Measurements from ENCODE around the gene EPAS1.

EPAS1 gene

DNA sequence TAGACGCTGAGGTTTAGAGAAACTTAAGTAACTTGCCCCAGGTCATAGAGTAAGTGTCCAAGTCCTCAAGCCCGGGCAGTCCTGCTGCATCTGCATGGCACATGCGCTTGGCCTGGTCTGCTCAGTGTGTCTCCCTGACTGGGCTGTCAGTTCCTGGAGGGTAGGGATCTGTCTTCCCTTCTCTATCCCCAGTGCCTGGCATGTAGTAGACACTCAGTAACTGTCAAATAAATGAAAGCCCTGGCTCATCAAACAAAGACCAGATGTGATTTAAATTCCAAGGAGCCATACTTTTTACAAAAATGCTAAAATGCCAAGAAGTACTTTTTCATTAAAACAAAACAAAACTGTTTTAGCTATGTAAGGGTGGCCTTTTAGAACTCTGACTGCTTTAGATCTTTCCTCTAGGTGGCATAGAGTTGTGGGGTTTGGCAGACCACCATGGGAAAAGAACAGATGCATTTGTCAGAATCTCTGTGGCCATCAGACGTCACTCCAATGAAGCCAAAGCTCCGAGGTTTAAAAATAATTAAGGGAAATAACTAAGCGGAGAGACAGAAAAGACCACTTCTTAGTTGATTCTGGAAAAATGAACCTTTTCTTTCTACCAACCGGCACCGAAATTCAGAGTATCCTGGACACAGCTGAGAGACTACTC is 34.0 kb downstream of the EPAS1 start:
- H3K36me3 Mint-ChIP-seq (ENCODE audit: low read depth): no peaks in the 10 kb centered on the region
- peaks cover 13% of the 10 kb centered on the region for H3K27me3 Mint-ChIP-seq (ENCODE audit: low read depth)
- H3K4me1 Mint-ChIP-seq (ENCODE audit: low read depth): peaks cover 17% of the 10 kb centered on the region
- H3K9me3 Mint-ChIP-seq: no peaks in the 10 kb centered on the region
- H3K4me3 Mint-ChIP-seq: no peak overlapping the region
- no peak overlapping the region for H3K27ac Mint-ChIP-seq

DNA sequence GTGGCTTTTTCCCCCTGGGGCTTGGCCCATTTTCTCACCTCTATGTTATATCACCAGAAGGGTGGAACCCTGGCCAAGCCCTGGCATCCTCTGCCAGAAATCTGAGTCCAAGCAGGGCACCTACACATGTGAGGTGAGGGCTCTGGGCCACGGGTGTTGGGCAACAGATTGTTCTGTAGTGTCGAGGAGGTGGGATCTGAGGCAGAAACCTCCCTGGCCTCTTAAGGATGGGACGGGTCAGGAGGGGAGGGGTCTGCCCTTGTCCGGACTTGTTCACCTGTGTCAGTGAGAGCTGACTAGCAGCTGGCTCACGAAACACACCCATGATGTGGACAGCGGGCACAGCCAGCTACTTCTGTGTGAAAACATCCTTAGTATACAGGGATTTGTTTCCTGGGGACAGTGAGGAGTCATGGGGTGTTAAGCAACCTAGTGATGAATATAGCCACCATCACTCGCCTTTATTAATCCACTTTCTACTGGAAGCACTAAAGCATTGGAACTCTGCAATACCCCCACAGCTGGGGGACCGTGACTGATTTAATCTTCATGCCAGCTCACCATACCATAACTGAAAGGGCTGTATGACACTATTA is 35.6 kb downstream of the EPAS1 start:
- Mint-ChIP-seq H3K36me3 (ENCODE audit: low read depth) (no peaks in the 10 kb centered on the region), H3K4me3 (no peak overlapping the region), H3K27ac (no peak overlapping the region), H3K4me1 (ENCODE audit: low read depth) (peaks cover 20% of the 10 kb centered on the region), H3K9me3 (no peaks in the 10 kb centered on the region), H3K27me3 (ENCODE audit: low read depth) (peaks cover 21% of the 10 kb centered on the region)

- H3K36me3 Mint-ChIP-seq (ENCODE audit: low read depth): no peaks in the 10 kb centered on the region
- no peak overlapping the region for H3K4me3 Mint-ChIP-seq
- H3K27ac Mint-ChIP-seq: no peak overlapping the region
- H3K4me1 Mint-ChIP-seq (ENCODE audit: low read depth): peaks cover 12% of the 10 kb centered on the region
- H3K27me3 Mint-ChIP-seq (ENCODE audit: low read depth): peaks cover 29% of the 10 kb centered on the region
- H3K9me3 Mint-ChIP-seq: no peaks in the 10 kb centered on the region
These were observed 36.7 kb downstream of the EPAS1 start for GRCh38 chr2:46333912-46334311.

- H3K9me3 Mint-ChIP-seq: no peaks in the 10 kb centered on the region
- H3K27ac Mint-ChIP-seq: no peak overlapping the region
- no peak overlapping the region for H3K4me3 Mint-ChIP-seq
- H3K27me3 Mint-ChIP-seq (ENCODE audit: low read depth): peaks cover 29% of the 10 kb centered on the region
- peaks cover 12% of the 10 kb centered on the region for H3K4me1 Mint-ChIP-seq (ENCODE audit: low read depth)
- no peaks in the 10 kb centered on the region for H3K36me3 Mint-ChIP-seq (ENCODE audit: low read depth)
These were observed 37.4 kb downstream of the EPAS1 start for GRCh38 chr2:46334389-46335271.

DNA sequence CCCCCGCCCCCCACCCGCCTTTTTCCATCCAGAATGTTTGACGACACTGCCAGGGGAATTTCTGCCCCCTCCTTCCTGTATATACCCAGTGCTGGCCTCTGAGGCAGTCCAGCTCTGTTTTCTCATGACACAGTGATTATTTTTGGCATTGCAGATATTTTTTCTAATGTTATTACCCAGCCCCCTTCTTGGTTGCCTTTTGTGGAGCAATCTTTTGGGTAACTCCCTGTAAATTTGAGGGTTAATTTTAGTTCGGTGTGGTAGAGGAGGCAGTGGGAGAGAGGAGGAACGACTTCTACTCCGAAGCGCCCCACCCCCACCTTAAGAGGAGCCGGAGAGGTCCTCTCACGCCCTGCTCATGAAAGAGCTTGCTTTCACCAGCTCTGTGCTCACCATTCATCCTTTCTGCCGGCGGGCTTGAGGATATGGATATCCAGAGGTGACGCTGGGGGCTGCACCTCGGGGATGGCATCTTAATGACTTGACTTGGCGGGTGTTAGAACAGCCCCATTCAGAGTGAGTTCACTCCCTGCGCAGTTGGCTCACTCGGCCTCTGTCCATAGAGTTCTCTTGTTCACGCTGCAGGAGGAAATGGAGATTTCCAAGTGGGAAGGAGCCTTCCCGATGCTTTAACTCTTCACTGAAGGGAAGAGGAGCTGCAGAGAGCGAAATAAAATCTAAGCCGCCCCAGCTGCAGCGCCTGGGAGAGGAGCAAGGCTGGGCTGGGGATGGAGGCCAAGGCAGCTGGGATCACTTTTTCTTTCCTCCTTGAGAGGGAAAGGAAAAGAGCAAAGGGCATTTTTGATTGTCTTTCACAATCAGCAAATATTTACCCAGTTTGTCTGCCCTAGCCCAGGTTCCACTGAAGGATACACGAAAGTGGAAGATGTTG is 38.4 kb downstream of the EPAS1 start:
- no peak overlapping the region for H3K27ac Mint-ChIP-seq
- no peak overlapping the region for H3K4me3 Mint-ChIP-seq
- H3K9me3 Mint-ChIP-seq: no peaks in the 10 kb centered on the region
- H3K27me3 Mint-ChIP-seq (ENCODE audit: low read depth): peaks cover 33% of the 10 kb centered on the region
- H3K36me3 Mint-ChIP-seq (ENCODE audit: low read depth): no peaks in the 10 kb centered on the region
- H3K4me1 Mint-ChIP-seq (ENCODE audit: low read depth): peaks cover 12% of the 10 kb centered on the region

DNA sequence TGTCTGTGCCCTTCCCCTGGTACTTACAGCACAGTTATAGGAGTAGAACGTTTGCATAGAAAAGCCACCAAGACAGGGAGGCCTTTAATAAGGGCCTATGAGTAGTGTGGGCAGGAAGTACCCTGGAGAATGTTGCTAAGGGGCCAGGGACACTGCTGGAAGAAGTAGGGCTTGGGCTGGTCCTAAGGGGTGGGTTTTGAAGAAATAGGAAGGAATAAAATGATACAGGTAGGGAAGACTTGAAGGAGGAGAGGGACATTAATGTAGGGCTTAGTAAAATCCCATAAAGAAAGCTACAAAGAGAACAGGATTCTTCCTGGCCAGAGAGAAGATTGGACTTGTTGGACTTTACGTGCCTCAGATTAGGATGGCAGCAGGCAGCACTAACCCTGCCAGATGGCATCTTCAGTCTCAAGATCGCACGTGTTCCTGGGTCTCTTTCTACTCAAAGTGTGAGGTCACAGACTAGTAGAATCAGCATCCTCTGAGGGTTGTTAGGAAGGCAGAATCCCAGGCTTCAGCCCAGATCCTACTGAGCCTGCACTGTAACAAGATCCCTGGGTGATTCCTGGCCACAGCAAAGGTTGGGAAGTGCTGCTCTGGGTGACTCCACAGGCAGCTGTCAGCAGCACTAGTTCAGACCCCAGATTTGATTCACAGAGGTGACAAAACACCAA is 39.2 kb downstream of the EPAS1 start:
- Mint-ChIP-seq H3K27me3 (ENCODE audit: low read depth) (peaks cover 37% of the 10 kb centered on the region), H3K36me3 (ENCODE audit: low read depth) (no peaks in the 10 kb centered on the region), H3K4me1 (ENCODE audit: low read depth) (peaks cover 13% of the 10 kb centered on the region), H3K27ac (peak overlapping the region; percentile 28), H3K4me3 (no peak overlapping the region), H3K9me3 (no peaks in the 10 kb centered on the region)

DNA sequence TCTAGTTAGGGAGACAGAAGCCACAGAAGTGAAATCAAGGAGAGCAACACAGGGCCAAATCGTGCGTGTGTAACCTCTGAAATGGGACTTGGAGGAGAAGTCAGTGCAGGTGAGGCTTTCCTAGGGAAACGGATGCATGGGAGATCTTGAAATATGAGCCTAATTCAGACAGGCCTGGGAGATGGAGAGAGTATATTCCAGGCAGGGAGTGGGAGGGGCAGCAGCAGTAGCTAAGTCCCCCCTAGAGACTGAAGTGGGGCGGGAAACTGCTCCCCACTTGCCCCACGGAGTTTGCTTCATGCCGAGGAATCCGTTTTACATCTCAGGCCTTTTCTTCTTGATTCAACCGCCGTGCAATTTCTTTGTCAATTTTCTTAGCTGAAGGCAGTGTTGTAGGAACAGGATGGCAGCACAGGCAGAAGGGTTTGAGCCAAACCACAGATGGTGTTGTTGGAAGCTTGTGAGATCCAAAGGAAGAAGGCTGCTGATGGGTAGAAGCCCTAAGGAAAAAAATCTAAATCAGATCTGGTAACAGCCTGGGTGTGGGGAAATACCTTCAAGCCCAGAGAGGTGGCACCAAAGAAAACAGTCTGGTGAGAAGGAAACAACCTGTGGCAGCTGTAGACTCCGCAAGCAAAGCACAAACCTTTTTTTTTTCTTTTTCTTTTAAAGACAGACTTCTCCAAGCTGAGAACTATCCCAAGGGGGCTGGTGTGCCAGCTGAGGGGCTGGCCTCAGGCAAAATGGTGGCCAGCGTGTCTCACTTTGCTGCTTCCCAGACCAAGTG is 40.2 kb downstream of the EPAS1 start:
- no peak overlapping the region for H3K4me3 Mint-ChIP-seq
- peaks cover 13% of the 10 kb centered on the region for H3K4me1 Mint-ChIP-seq (ENCODE audit: low read depth)
- no peaks in the 10 kb centered on the region for H3K9me3 Mint-ChIP-seq
- H3K27ac Mint-ChIP-seq: no peak overlapping the region
- peaks cover 43% of the 10 kb centered on the region for H3K27me3 Mint-ChIP-seq (ENCODE audit: low read depth)
- no peaks in the 10 kb centered on the region for H3K36me3 Mint-ChIP-seq (ENCODE audit: low read depth)

DNA sequence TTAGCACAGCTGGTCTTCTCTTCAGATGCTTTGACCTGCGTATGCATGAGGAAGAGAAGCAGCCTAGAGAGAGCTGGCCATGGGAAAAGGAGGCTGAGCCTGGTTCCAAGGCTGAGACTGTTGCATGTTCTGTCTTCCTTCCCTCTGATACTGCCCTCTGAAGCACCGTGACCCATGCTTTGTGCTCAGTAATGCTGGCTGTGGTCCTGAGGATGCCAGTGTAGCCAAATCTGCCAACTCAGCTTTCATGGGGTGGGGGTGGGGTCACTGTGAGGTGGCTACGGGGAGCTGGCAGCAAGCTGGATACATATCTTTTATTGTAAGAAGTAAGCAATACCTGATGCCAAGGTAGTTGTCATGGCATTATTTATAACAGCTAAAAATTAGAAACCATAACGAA is 41.5 kb downstream of the EPAS1 start:
- Mint-ChIP-seq H3K4me1 (ENCODE audit: low read depth) (peaks cover 13% of the 10 kb centered on the region), H3K4me3 (no peak overlapping the region), H3K9me3 (no peaks in the 10 kb centered on the region), H3K27ac (no peak overlapping the region), H3K36me3 (ENCODE audit: low read depth) (no peaks in the 10 kb centered on the region), H3K27me3 (ENCODE audit: low read depth) (peaks cover 49% of the 10 kb centered on the region)

GRCh38 chr2:46339200-46339599 is 42.0 kb downstream of the EPAS1 start:
- Mint-ChIP-seq H3K27ac (no peak overlapping the region), H3K36me3 (ENCODE audit: low read depth) (no peaks in the 10 kb centered on the region), H3K9me3 (no peaks in the 10 kb centered on the region), H3K4me3 (no peak overlapping the region), H3K27me3 (ENCODE audit: low read depth) (peaks cover 53% of the 10 kb centered on the region), H3K4me1 (ENCODE audit: low read depth) (peaks cover 13% of the 10 kb centered on the region)

DNA sequence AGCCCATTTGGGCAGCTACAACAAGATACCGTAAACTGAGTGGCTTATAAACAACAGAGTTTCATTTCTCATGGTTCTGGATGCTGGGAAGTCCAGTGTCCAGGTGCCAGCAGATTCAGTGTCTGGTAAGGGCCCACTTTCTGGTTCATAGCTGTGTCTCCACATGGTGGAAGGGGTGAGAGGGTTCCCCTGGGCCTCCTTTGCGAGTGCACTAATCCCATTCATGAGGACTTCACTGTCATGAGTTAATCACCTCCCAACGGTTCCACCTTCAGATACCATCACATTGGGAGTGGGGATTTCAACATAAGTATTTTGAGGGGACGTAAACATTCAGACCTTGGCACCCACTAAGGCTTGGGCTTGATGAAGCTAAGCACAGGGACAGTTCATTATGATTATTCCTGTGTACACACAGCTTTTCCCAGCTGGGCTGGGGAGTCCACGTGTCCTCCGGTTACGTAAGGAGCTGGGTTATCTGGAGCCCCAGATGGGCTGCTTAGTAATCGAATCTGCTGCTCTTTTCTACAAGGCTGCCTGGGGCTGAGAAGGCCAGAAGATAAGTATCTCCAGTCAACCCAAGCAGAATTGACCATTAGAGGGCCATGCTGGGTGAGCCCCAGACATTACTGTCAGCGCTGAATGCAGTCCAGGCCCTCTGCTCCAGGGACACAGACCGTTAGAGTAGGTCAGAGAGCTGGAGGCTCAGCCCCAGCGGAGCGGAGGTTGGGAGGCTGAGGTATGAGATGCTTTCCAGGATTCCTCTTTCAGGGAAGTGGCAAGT is 42.7 kb downstream of the EPAS1 start:
- Mint-ChIP-seq H3K36me3 (ENCODE audit: low read depth) (no peaks in the 10 kb centered on the region), H3K27ac (no peak overlapping the region), H3K4me3 (no peak overlapping the region), H3K27me3 (ENCODE audit: low read depth) (peaks cover 54% of the 10 kb centered on the region), H3K4me1 (ENCODE audit: low read depth) (peaks cover 9% of the 10 kb centered on the region), H3K9me3 (no peaks in the 10 kb centered on the region)

- Mint-ChIP-seq H3K36me3 (ENCODE audit: low read depth) (no peaks in the 10 kb centered on the region), H3K4me1 (ENCODE audit: low read depth) (peaks cover 8% of the 10 kb centered on the region), H3K4me3 (no peak overlapping the region), H3K27ac (peak overlapping the region; percentile 34), H3K9me3 (no peaks in the 10 kb centered on the region), H3K27me3 (ENCODE audit: low read depth) (peaks cover 54% of the 10 kb centered on the region)
These were observed 43.7 kb downstream of the EPAS1 start for GRCh38 chr2:46340740-46341420.

DNA sequence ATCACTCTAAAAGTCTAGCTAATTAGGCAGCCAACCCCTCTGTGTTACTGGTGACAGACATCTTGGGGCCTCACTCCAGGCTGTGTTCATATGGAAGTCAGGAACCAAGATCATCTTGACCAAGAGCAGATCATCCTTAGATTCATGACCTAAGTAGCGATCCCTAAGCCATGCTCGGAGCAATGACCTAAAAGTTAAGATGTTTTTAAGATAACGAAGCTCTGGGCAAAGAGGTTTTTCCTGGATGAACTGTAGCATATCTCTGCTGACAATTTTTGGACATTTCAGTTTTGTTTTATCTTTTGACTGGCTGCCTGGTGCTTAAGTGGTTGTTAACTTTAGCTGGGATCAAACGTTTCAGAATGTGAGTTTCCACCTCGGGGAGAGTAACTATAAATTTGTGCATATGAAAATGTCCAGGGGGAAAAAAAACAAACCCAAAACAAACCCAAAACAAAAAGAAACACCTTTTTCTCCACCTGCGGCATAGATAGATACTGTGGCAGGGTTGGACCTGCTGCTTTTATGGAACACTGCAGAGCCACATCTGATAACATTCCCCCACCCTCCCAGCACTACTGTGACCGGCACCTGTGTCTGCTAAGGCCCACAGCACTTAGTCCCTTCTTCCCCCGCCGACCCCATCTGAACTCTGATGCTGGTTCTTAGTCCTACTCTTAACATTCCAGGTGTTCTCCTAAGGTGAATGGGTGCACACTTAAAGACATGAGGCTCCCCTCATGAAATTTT is 45.5 kb downstream of the EPAS1 start:
- no peak overlapping the region for H3K27ac Mint-ChIP-seq

More for the DNA sequence above, 45.5 kb downstream of the EPAS1 start:
- H3K4me3 Mint-ChIP-seq: no peak overlapping the region
- peaks cover 11% of the 10 kb centered on the region for H3K4me1 Mint-ChIP-seq (ENCODE audit: low read depth)
- H3K9me3 Mint-ChIP-seq: no peaks in the 10 kb centered on the region
- peaks cover 1% of the 10 kb centered on the region for H3K36me3 Mint-ChIP-seq (ENCODE audit: low read depth)
- peaks cover 44% of the 10 kb centered on the region for H3K27me3 Mint-ChIP-seq (ENCODE audit: low read depth)

Data from T-helper 1 cell treated with Interleukin-12 subunit alpha and Interleukin-12 subunit beta and Interleukin-4 antibody, amounts not matched to agents 30 μg/mL and 1 μg/mL, for 36 hours (primary cell).